A549 (cell line): ENCODE measurements around the gene RIOK2. TPM values are rescaled to one million over a fixed set of nuclear protein-coding genes. Genes with fewer than 3 reads are reported as not detected.
"Not testable (repeated sequence)": the region's sequence is repeated elsewhere in the genome, so short reads cannot be mapped to it uniquely, and the experiment has no call there.

ENCODE experiments used
- ATAC-seq, 2 experiments: fragments of 200-7000 bp in 1 of 2; fragments of >200 bp in 1 of 2; cut with Nextera tagmentation in 1 of 2; cut with Tn5 transposase in 1 of 2; 3 replicates each; pipeline versions ENCODE4 v1.8.0 to v1.9.1; 2018 to 2020; ENCODE audit warnings: mild to moderate bottlenecking in 1 of 2, moderate library complexity in 1 of 2
- CTCF ChIA-PET: fragments of 300-600 bp; sonication (Branson Sonifier 250); formaldehyde crosslinking; extraction: SDS; loops from one replicate; lab custom pipeline; 2021; ENCODE audit warnings: antibody characterized with exemption, inconsistent platforms; lab: Yijun Ruan, JAX
- POLR2A ChIA-PET: fragments of 350-600 bp; formaldehyde crosslinking; extraction: SDS; loops from one replicate; lab custom pipeline; 2021; ENCODE audit warnings: antibody characterized with exemption, inconsistent platforms; lab: Yijun Ruan, JAX
- DNase-seq, 2 experiments: peaks; one replicate each; pipeline versions ENCODE4 v3.0.0 to v3.0.0-alpha.2; 2011 to 2016; ENCODE audit warnings: low read depth in 1 of 2, low spot score in 1 of 2
- FAIRE-seq: peaks from 2 replicates; lab custom pipeline; 2011; peaks lifted over from hg19 to GRCh38; lab: Jason Lieb, UNC
- H3K27ac ChIP-seq, 2 experiments: fragments of >200 bp; sonication (Bioruptor Twin); formaldehyde crosslinking; 3 replicates each; pipeline ENCODE4 v1.5.1; 2016 to 2017
- H3K4me1 ChIP-seq: fragments of >200 bp; sonication (Bioruptor Twin); formaldehyde crosslinking; 3 replicates; pipeline ENCODE4 v1.6.1; 2016
- H3K4me2 ChIP-seq: fragments of >200 bp; sonication (Bioruptor Twin); formaldehyde crosslinking; 3 replicates; pipeline ENCODE4 v1.6.1; 2016
- H3K4me3 ChIP-seq: fragments of >200 bp; sonication (Bioruptor Twin); formaldehyde crosslinking; 3 replicates; pipeline ENCODE4 v1.5.1; 2016
- H3K9me3 ChIP-seq: fragments of >200 bp; sonication (Bioruptor Twin); formaldehyde crosslinking; 3 replicates; pipeline ENCODE4 v1.6.1; 2016
- BCL3 ChIP-seq: fragments of >200 bp; sonication (Bioruptor Twin); formaldehyde crosslinking; IDR thresholded peaks from 3 replicates; pipeline ENCODE4 v1.6.1; 2016
- BHLHE40 ChIP-seq: IDR thresholded peaks from 2 replicates; pipeline ENCODE4 v1.6.1; 2012; ENCODE audit warnings: low read depth, low read length, inconsistent platforms
- CBX8 ChIP-seq: fragments of 200-600 bp; sonication (generic); IDR thresholded peaks from 2 replicates; pipeline ENCODE4 v1.6.1; 2016
- CHD2 ChIP-seq: fragments of 150-350 bp; IDR thresholded peaks from 2 replicates; pipeline ENCODE4 v1.6.1; 2014; ENCODE audit warnings: low read length; ENCODE audit not compliant: partially characterized antibody
- ELK1 ChIP-seq: fragments of 150-350 bp; IDR thresholded peaks from 2 replicates; pipeline ENCODE4 v1.6.1; 2014; ENCODE audit warnings: low read depth, mild to moderate bottlenecking, low read length
- GATA3 ChIP-seq: IDR thresholded peaks from 2 replicates; pipeline ENCODE4 v1.6.1; 2012; ENCODE audit warnings: borderline replicate concordance
- HES2 ChIP-seq: fragments of >200 bp; sonication (Bioruptor Twin); formaldehyde crosslinking; IDR thresholded peaks from 2 replicates; pipeline ENCODE4 v1.6.1; 2016
- KDM1A ChIP-seq: fragments of 200-600 bp; sonication (generic); IDR thresholded peaks from 2 replicates; pipeline ENCODE4 v1.6.1; 2016; ENCODE audit warnings: low read depth, mild to moderate bottlenecking
- KDM5A ChIP-seq: fragments of 200-600 bp; sonication (generic); IDR thresholded peaks from 2 replicates; pipeline ENCODE4 v1.6.1; 2016; ENCODE audit warnings: antibody characterized with exemption, mild to moderate bottlenecking
- MAFK ChIP-seq: fragments of 450-650 bp; IDR thresholded peaks from 2 replicates; pipeline ENCODE4 v1.6.1; 2014; ENCODE audit not compliant: partially characterized antibody
- MAX ChIP-seq: IDR thresholded peaks from 2 replicates; pipeline ENCODE4 v1.6.1; 2012
- MAZ ChIP-seq: fragments of 150-350 bp; IDR thresholded peaks from 2 replicates; pipeline ENCODE4 v1.6.1; 2014; ENCODE audit warnings: antibody characterized with exemption, low read depth, low read length, borderline replicate concordance
- MYC ChIP-seq: IDR thresholded peaks from 2 replicates; pipeline ENCODE4 v1.6.1; 2012; ENCODE audit warnings: mild to moderate bottlenecking, inconsistent platforms, low read length, improper control_type of control experiment, borderline replicate concordance
- NFE2L2 ChIP-seq: fragments of 150-350 bp; conservative IDR thresholded peaks from 2 replicates; pipeline ENCODE4 v1.6.1; 2014; ENCODE audit warnings: low read length
- PHF8 ChIP-seq: fragments of 200-600 bp; sonication (generic); IDR thresholded peaks from 2 replicates; pipeline ENCODE4 v1.6.1; 2016; ENCODE audit warnings: low read depth, mild to moderate bottlenecking, antibody characterized with exemption, moderate library complexity, borderline replicate concordance
- POLR2A ChIP-seq: IDR thresholded peaks from 2 replicates; pipeline ENCODE4 v1.6.1; 2012; ENCODE audit warnings: mild to moderate bottlenecking, low read length
- POLR2AphosphoS2 ChIP-seq: conservative IDR thresholded peaks from 2 replicates; pipeline ENCODE4 v1.6.1; 2012; ENCODE audit warnings: low read length, improper control_type of control experiment, inconsistent platforms
- RFX5 ChIP-seq: fragments of 450-650 bp; IDR thresholded peaks from 2 replicates; pipeline ENCODE4 v1.7.1; 2014; ENCODE audit warnings: antibody characterized with exemption, mild to moderate bottlenecking, moderate library complexity
- RNF2 ChIP-seq: fragments of 200-600 bp; sonication (generic); IDR thresholded peaks from 2 replicates; pipeline ENCODE4 v1.6.1; 2016; ENCODE audit warnings: low read depth, mild to moderate bottlenecking, antibody characterized with exemption, moderate library complexity, borderline replicate concordance
- SMC3 ChIP-seq: fragments of >200 bp; sonication (Bioruptor Twin); formaldehyde crosslinking; IDR thresholded peaks from 3 replicates; pipeline ENCODE4 v1.6.1; 2018; ENCODE audit warnings: inconsistent platforms
- TFCP2L1 ChIP-seq: fragments of 250-450 bp; sonication (Bioruptor Pico); IDR thresholded peaks from 2 replicates; pipeline ENCODE4 v1.5.0; 2021; ENCODE audit warnings: mild to moderate bottlenecking
- TP53 ChIP-seq: fragments of 250-450 bp; sonication (Bioruptor Pico); IDR thresholded peaks from 2 replicates; pipeline ENCODE4 v1.5.0; 2021; ENCODE audit warnings: mild to moderate bottlenecking, moderate library complexity
- WGBS: methylation state at CpG from one replicate; pipeline ENCODE4 v1.1.6; 2017; ENCODE audit errors: missing lambda C conversion rate; 5-methylcytosine and 5-hydroxymethylcytosine counted together
- polyA plus RNA-seq, 4 experiments: library from polyadenylated mRNA; depleted of rRNA in 3 of 4; stranded (reverse); fragments of >200 nt; fragmentation: RNase III in 1 of 4; extraction: RNeasy Plus Mini Kit Qiagen cat#74134 plus additional on column Dnase treatment in 1 of 4; gene quantifications; 2 replicates in 3 of 4; 3 replicates in 1 of 4; pipeline ENCODE4 v1.2.3, GENCODE V29; 2011 to 2017

The RIOK2 gene
- polyA plus RNA-seq, 2 of the 4 experiments (the other 2 are of a cell fraction) = 14.7 to 32.0 TPM

GRCh38 chr5:97182571-97183099 is 412 bp downstream of the RIOK2 start:
- CTCF ChIA-PET = interaction anchor here (0.8 to 1.4 kb wide), 3 partner anchors 15 to 1141 kb away, joined by 3 to 4 read pairs (median 3); no protein-coding TSS in a partner anchor
- no peak for ATAC-seq
- 1% methylated on average over 12 of the region's 12 CpGs for WGBS
- TF ChIP-seq MAX (no peak), MYC (no peak), PHF8 (peak; percentile 72; the same call in 1 of the 2 replicates), TFCP2L1 (no peak), RFX5 (no peak)
- TF ChIP-seq, all 56 proteins: peak for 1
- Histone ChIP-seq H3K4me3 (peak overlapping the region; percentile 70), H3K4me2 (peak overlapping the region; percentile 92), H3K4me1 (peaks cover 9% of the 10 kb centered on the region; the same call in 1 of the 3 replicates), H3K9me3 (no peaks in the 10 kb centered on the region; the same call in 2 of the 3 replicates), H3K27ac (peak overlapping the region; percentile 88 to 92)
- POLR2A ChIA-PET = no interaction called here
- DNase-seq = no peak
- no peak for FAIRE-seq

GRCh38 chr5:97181856-97182545 is 1.0 kb downstream of the RIOK2 start:
- CTCF ChIA-PET = interaction anchor here (0.8 to 1.1 kb wide), 2 partner anchors 18 to 1141 kb away, joined by 3 read pairs; no protein-coding TSS in a partner anchor
- POLR2A ChIA-PET = no interaction called here

GRCh38 chr5:97179457-97179856 is 3.6 kb downstream of the RIOK2 start:
- POLR2A ChIA-PET, H3K4me3 ChIP-seq, H3K9me3 ChIP-seq, DNase-seq, H3K4me1 ChIP-seq, H3K27ac ChIP-seq, ATAC-seq, FAIRE-seq, H3K4me2 ChIP-seq, CTCF ChIA-PET: not testable (repeated sequence)
- WGBS = 99% methylated on average over 2 of the region's 3 CpGs

More at GRCh38 chr5:97181856-97182545, 1.0 kb downstream of the RIOK2 start:
- peak overlapping the region; percentile 88 to 92 for H3K27ac ChIP-seq
- FAIRE-seq = no peak
- no peak for ATAC-seq
- H3K4me2 ChIP-seq = peak overlapping the region; percentile 92
- peaks cover 9% of the 10 kb centered on the region; the same call in 1 of the 3 replicates for H3K4me1 ChIP-seq
- TF ChIP-seq NFE2L2 (no peak), RNF2 (no peak), KDM5A (no peak), ELK1 (no peak), SMC3 (no peak)
- WGBS = 41% methylated on average over 4 of the region's 4 CpGs
- peak overlapping the region; percentile 70 for H3K4me3 ChIP-seq
- no peaks in the 10 kb centered on the region; the same call in 2 of the 3 replicates for H3K9me3 ChIP-seq
- DNase-seq = no peak

- ATAC-seq (no peak), DNase-seq (no peak), FAIRE-seq (no peak)
- Histone ChIP-seq H3K4me1 (no peaks in the 10 kb centered on the region), H3K9me3 (no peaks in the 10 kb centered on the region), H3K27ac (no peak overlapping the region), H3K4me2 (no peak overlapping the region), H3K4me3 (no peak overlapping the region)
- CTCF ChIA-PET = interaction anchor here (1.8 to 5.2 kb wide), 2 partner anchors 10 to 303 kb away, joined by 3 to 30 read pairs; no protein-coding TSS in a partner anchor
- TF ChIP-seq HES2 = no peak
- POLR2A ChIA-PET = no interaction called here
These were observed 10.8 kb downstream of the RIOK2 start for GRCh38 chr5:97172227-97172626.

- POLR2A ChIA-PET = no interaction called here
- WGBS = 89% methylated on average over 3 of the region's 3 CpGs
- CTCF ChIA-PET = interaction anchor here (5.2 kb wide), 1 partner anchor 9 kb away, joined by 30 read pairs; no protein-coding TSS in a partner anchor
- H3K9me3 ChIP-seq = no peaks in the 10 kb centered on the region
- H3K4me3 ChIP-seq = no peak overlapping the region
- ATAC-seq (no peak), DNase-seq (no peak), FAIRE-seq (no peak)
- H3K4me2 ChIP-seq = no peak overlapping the region
- no peaks in the 10 kb centered on the region for H3K4me1 ChIP-seq
- no peak overlapping the region for H3K27ac ChIP-seq
- no peak for TF ChIP-seq KDM5A
- no peak for TF ChIP-seq POLR2A
- no peak for TF ChIP-seq RNF2
- no peak for TF ChIP-seq BHLHE40
- TF ChIP-seq TP53 = no peak
- no peak for TF ChIP-seq RFX5
- no peak for TF ChIP-seq BCL3
- no peak for TF ChIP-seq MAFK
- no peak for TF ChIP-seq GATA3
- no peak for TF ChIP-seq NFE2L2
- TF ChIP-seq POLR2AphosphoS2 = no peak
- no peak for TF ChIP-seq HES2
- TF ChIP-seq MAX = no peak
- TF ChIP-seq CBX8 = no peak
- no peak for TF ChIP-seq KDM1A
- TF ChIP-seq TFCP2L1 = no peak
- no peak for TF ChIP-seq MAZ
- no peak for TF ChIP-seq CHD2
These were observed 11.3 kb downstream of the RIOK2 start for GRCh38 chr5:97171703-97172102.
